K562 (cell line): Measurements from ENCODE around the gene CCDC183. TPM values are rescaled to one million over a fixed set of nuclear protein-coding genes. Genes with fewer than 3 reads are reported as not detected.

Experiments used
- ATAC-seq: fragments of 200-7000 bp; cut with Tn5 transposase; 3 replicates; pipeline ENCODE4 v1.9.1; 2020; ENCODE audit warnings: moderate library complexity
- BruUV-seq: library from RNA; stranded (reverse); fragments of 400-500 nt; replicated peaks from 2 replicates; lab custom pipeline; 2021; lab: Mats Ljungman, UMichigan
- CTCF ChIA-PET: fragments of 300-600 bp; formaldehyde crosslinking; extraction: SDS; loops from one replicate; lab custom pipeline; 2021; ENCODE audit warnings: low intra/inter-chr PET ratio; lab: Yijun Ruan, JAX
- POLR2A ChIA-PET: fragments of 300-600, 350-650 bp; sonication (Branson Sonifier 250); formaldehyde crosslinking; extraction: SDS; loops from one replicate; lab custom pipeline; 2021; ENCODE audit warnings: antibody characterized with exemption, inconsistent platforms; lab: Yijun Ruan, JAX
- DNase-seq, 4 experiments: peaks; one replicate each; pipeline versions ENCODE4 v3.0.0 to v3.0.0-alpha.2; 2011 to 2018; ENCODE audit warnings: low spot score in 3 of 4, mixed read lengths in 3 of 4; ENCODE audit errors: extremely low read depth in 1 of 4
- FAIRE-seq: peaks from 2 replicates; lab custom pipeline; 2011; peaks lifted over from hg19 to GRCh38; lab: Jason Lieb, UNC
- H2AFZ ChIP-seq: 2 replicates; pipeline ENCODE4 v1.6.0; 2011; ENCODE audit warnings: low read depth, low read length, control low read depth, inconsistent platforms
- H3K27ac ChIP-seq: fragments of 200-600 bp; 3 replicates; pipeline ENCODE4 v1.8.0; 2011; ENCODE audit warnings: low read depth, mild to moderate bottlenecking, control low read depth, inconsistent platforms, low read length, moderate library complexity, mixed read lengths; ENCODE audit errors: extremely low read depth
- H3K27me3 ChIP-seq, 2 experiments: fragments of 300-600 bp in 1 of 2; 2 replicates in 1 of 2; 3 replicates in 1 of 2; pipeline versions ENCODE4 v1.6.0 to v1.8.0; 2011; ENCODE audit warnings: inconsistent platforms in 2 of 2, low read length in 2 of 2, mild to moderate bottlenecking in 1 of 2, mixed read lengths in 1 of 2, moderate library complexity in 1 of 2; ENCODE audit not compliant: control insufficient read depth in 2 of 2, insufficient read depth in 2 of 2
- H3K36me3 ChIP-seq: fragments of 300-600 bp; 3 replicates; pipeline ENCODE4 v1.8.0; 2011; ENCODE audit warnings: mild to moderate bottlenecking, low read length, inconsistent platforms; ENCODE audit not compliant: control insufficient read depth, insufficient read depth
- H3K4me1 ChIP-seq, 2 experiments: fragments of 200-600 bp in 1 of 2; replicated peaks in 1 of 2; 2 replicates in 1 of 2; 3 replicates in 1 of 2; pipeline versions ENCODE4 v1.5.1 to v1.8.0; 2011; ENCODE audit warnings: inconsistent platforms in 2 of 2, low read length in 2 of 2, mild to moderate bottlenecking in 1 of 2, mixed read lengths in 1 of 2, moderate library complexity in 1 of 2; ENCODE audit not compliant: control insufficient read depth in 2 of 2, insufficient read depth in 2 of 2
- H3K4me2 ChIP-seq: 2 replicates; pipeline ENCODE4 v1.6.1; 2011; ENCODE audit warnings: low read length, control low read depth, inconsistent platforms, mixed read lengths; ENCODE audit not compliant: insufficient read depth
- H3K4me3 ChIP-seq: fragments of 200-600 bp; sonication (generic), shearing (Covaris generic); 2 replicates; pipeline ENCODE4 v1.5.1; 2016; ENCODE audit warnings: control low read depth, inconsistent platforms
- H3K79me2 ChIP-seq: fragments of 200-600 bp; 3 replicates; pipeline ENCODE4 v1.8.0; 2011; ENCODE audit warnings: low read length, inconsistent platforms; ENCODE audit not compliant: control insufficient read depth, insufficient read depth
- H3K9ac ChIP-seq, 2 experiments: 2 replicates each; pipeline versions ENCODE4 v1.6.0 to v1.6.1; 2011; ENCODE audit warnings: low read depth in 2 of 2, low read length in 2 of 2, control low read depth in 1 of 2, inconsistent platforms in 1 of 2, mild to moderate bottlenecking in 1 of 2, mixed read lengths in 1 of 2; ENCODE audit not compliant: insufficient read depth in 1 of 2
- H3K9me1 ChIP-seq: one replicate; pipeline ENCODE4 v1.6.0; 2011; ENCODE audit warnings: inconsistent platforms, mild to moderate bottlenecking, low read length, moderate library complexity; ENCODE audit not compliant: control insufficient read depth, insufficient read depth
- H3K9me3 ChIP-seq: replicated peaks from 2 replicates; pipeline ENCODE4 v1.5.1; 2011; ENCODE audit warnings: low read depth, low read length, inconsistent platforms; ENCODE audit not compliant: control insufficient read depth, insufficient read depth
- H4K20me1 ChIP-seq: replicated peaks from 2 replicates; pipeline ENCODE4 v1.6.1; 2011; ENCODE audit warnings: low read length, inconsistent platforms, mixed read lengths; ENCODE audit not compliant: control insufficient read depth, insufficient read depth
- KDM1A ChIP-seq, 2 experiments: fragments of 450-650 bp; IDR thresholded peaks; 2 replicates each; pipeline ENCODE4 v1.6.1; 2016; ENCODE audit warnings: mild to moderate bottlenecking in 2 of 2
- ZNF184 ChIP-seq: sonication (generic); formaldehyde crosslinking; IDR thresholded peaks from 2 replicates; pipeline ENCODE4 v1.5.0; 2020; ENCODE audit warnings: missing genetic modification reagents
- ZNF639 ChIP-seq, 2 experiments: fragments of 200-800 bp in 1 of 2; sonication (Bioruptor generic) in 1 of 2; sonication (generic) in 1 of 2; formaldehyde crosslinking in 1 of 2; IDR thresholded peaks in 1 of 2; conservative IDR thresholded peaks in 1 of 2; 2 replicates each; pipeline versions ENCODE4 v1.5.0 to v1.6.1; 2016 to 2020; ENCODE audit warnings: missing compliant biosample characterization in 1 of 2, missing genetic modification characterization in 1 of 2, missing genetic modification reagents in 1 of 2
- WGBS: fragments of 100-300 bp; shearing (Covaris generic); methylation state at CpG from one replicate; pipeline ENCODE4 v1.1.6; 2016; ENCODE audit warnings: low coverage, mixed read lengths; ENCODE audit not compliant: insufficient coverage; ENCODE audit errors: missing lambda C conversion rate; 5-methylcytosine and 5-hydroxymethylcytosine counted together
- in situ Hi-C: fragments of 300-500 bp; cut with MboI; formaldehyde crosslinking; loops from 4 replicates; pipeline ENCODE4 v1.15.0; 2018; ENCODE audit warnings: inconsistent platforms, mixed read lengths
- intact Hi-C: fragments of 100-400 bp; cut with micrococcal nuclease; formaldehyde crosslinking; loops from 2 replicates; pipeline ENCODE4 v1.14.2; 2022
- polyA plus RNA-seq, 8 experiments: library from polyadenylated mRNA; depleted of rRNA in 4 of 8; stranded (reverse) in 5 of 8; unstranded in 3 of 8; fragments of >200 nt; fragmentation: Nextera tagmentation in 2 of 8; fragmentation: Illumina TruSeq in 1 of 8; extraction: Ambion mirVana in 2 of 8; extraction: Trizol in 1 of 8; gene quantifications; 2 replicates each; pipeline versions ENCODE4 v1.2.1 to v1.2.3, GENCODE V29; 2011 to 2014; ENCODE audit warnings: inconsistent platforms in 1 of 8, missing spikeins in 1 of 8
- total RNA-seq, 7 experiments: library from RNA; depleted of rRNA in 6 of 7; stranded (reverse); fragments of >200 nt in 6 of 7; fragmentation: Illumina TruSeq in 2 of 7; extraction: Trizol in 2 of 7; gene quantifications; 2 replicates each; pipeline versions ENCODE4 v1.2.1 to v1.2.3, GENCODE V29; 2011 to 2021; ENCODE audit warnings: low replicate concordance in 1 of 7

CCDC183 gene
- total and polyA plus RNA-seq, 9 of the 15 experiments (the other 6 are each of a cell fraction or from before 2014, with no cell fraction given): 0.21 to 0.60 (median 0.29) TPM; not detected in 4

GRCh38 chr9:136753371-136754058, 42.6 kb upstream of the CCDC183 start:
- Histone ChIP-seq H3K4me2 (no peak overlapping the region), H4K20me1 (no peaks in the 10 kb centered on the region), H3K36me3 (no peaks in the 10 kb centered on the region), H2AFZ (no peak overlapping the region), H3K4me3 (no peak overlapping the region), H3K4me1 (peaks cover 0 to 45% of the 10 kb centered on the region in 2 experiments; a peak in 3 of 5 replicates), H3K27me3 (no peaks in the 10 kb centered on the region), H3K9me3 (peaks cover 13% of the 10 kb centered on the region), H3K27ac (no peak overlapping the region), H3K79me2 (no peaks in the 10 kb centered on the region), H3K9me1 (no peaks in the 10 kb centered on the region), H3K9ac (peak overlapping the region in 1 of 2 experiments; percentile 39; a peak in 1 of 4 replicates)
- no peak for ATAC-seq
- BruUV-seq: no TSS peak
- intact Hi-C loops (no loop called here), in situ Hi-C loops (no loop called here)
- ChIA-PET CTCF (no interaction called here), POLR2A (interaction anchor here (0.9 kb wide), 1 partner anchor 487 kb away, joined by 3 read pairs; the partner anchor contains the start of gene TUBB4B)
- TF ChIP-seq ZNF639 (CRISPR knock-in tag; conservative IDR thresholded peaks at IDR 0.05 in 1 of 2, IDR thresholded peaks at IDR 0.05 in 1 of 2): no peak
- TF ChIP-seq ZNF184 (CRISPR knock-in tag): no peak
- TF ChIP-seq KDM1A (IDR thresholded peaks at IDR 0.05): no peak
- WGBS: 55% methylated on average over 29 of the region's 31 CpGs
- DNase-seq: no peak
- FAIRE-seq: no peak
